NB4 (cell line): Measurements from ENCODE around the gene SLC7A11.

Experiments
- CTCF ChIP-seq: IDR thresholded peaks from one replicate; pipeline ENCODE4 v1.5.1; 2012; ENCODE audit warnings: low read depth, low read length
- MAX ChIP-seq: IDR thresholded peaks from 2 replicates; pipeline ENCODE4 v1.6.1; 2011; ENCODE audit warnings: low read depth, low read length
- MYC ChIP-seq: IDR thresholded peaks from 2 replicates; pipeline ENCODE4 v1.6.1; 2011; ENCODE audit warnings: low read depth, low read length
- POLR2A ChIP-seq: IDR thresholded peaks from 2 replicates; pipeline ENCODE4 v1.6.1; 2011; ENCODE audit warnings: mild to moderate bottlenecking; ENCODE audit not compliant: insufficient read length; ENCODE audit errors: extremely low read depth

GRCh38 chr4:138232364-138232763 is 9.8 kb downstream of the SLC7A11 start:
- TF ChIP-seq POLR2A (no peak), CTCF (no peak), MAX (no peak), MYC (no peak)
